ENCODE measurements around the gene PPL. TPM values are rescaled to one million over a fixed set of nuclear protein-coding genes. Genes with fewer than 3 reads are reported as not detected.

The PPL gene
- total RNA-seq, 4 donors from 2014 or later: 12.8 to 23.1 (median 18.3) TPM

DNA sequence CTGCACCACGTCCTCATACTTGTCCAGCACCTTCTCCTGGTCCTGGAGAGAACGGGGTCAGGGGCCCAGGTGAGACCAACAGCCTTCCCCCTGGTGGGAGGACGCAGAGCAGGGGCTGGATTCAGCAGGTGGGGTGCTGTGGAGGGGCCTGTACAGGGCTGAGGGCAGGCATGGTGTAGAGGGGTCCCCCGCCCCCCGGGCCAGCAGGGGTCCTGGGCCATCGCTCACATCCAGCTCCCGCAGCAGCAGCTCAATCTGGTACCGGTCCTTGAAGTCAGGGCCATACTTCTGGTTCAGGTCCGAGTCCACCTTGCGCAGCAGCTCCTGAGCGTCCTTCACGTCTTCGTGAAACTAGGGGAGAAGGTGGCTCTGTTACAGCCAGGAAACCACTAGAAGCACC lies 41.6 kb downstream of the PPL start:
- H3K4me1 ChIP-seq: no peaks in the 10 kb centered on the region
- no peaks in the 10 kb centered on the region for H3K36me3 ChIP-seq
- no peak overlapping the region for H3K27ac ChIP-seq
- ATAC-seq (no peak), DNase-seq (no peak)
- in situ Hi-C loops (cut with MboI; ENCODE audit: low sequenced_read_pairs in 4 of 4): no loop called here
- H3K4me3 ChIP-seq: no peak overlapping the region
- TF ChIP-seq, protein P1, sequence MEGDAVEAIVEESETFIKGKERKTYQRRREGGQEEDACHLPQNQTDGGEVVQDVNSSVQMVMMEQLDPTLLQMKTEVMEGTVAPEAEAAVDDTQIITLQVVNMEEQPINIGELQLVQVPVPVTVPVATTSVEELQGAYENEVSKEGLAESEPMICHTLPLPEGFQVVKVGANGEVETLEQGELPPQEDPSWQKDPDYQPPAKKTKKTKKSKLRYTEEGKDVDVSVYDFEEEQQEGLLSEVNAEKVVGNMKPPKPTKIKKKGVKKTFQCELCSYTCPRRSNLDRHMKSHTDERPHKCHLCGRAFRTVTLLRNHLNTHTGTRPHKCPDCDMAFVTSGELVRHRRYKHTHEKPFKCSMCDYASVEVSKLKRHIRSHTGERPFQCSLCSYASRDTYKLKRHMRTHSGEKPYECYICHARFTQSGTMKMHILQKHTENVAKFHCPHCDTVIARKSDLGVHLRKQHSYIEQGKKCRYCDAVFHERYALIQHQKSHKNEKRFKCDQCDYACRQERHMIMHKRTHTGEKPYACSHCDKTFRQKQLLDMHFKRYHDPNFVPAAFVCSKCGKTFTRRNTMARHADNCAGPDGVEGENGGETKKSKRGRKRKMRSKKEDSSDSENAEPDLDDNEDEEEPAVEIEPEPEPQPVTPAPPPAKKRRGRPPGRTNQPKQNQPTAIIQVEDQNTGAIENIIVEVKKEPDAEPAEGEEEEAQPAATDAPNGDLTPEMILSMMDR (IDR thresholded peaks at IDR 0.05 in 4 of 5, conservative IDR thresholded peaks at IDR 0.05 in 1 of 5): no peak
- no peak for TF ChIP-seq POLR2A (IDR thresholded peaks at IDR 0.05)
- H3K27me3 ChIP-seq: no peaks in the 10 kb centered on the region
- H3K9me3 ChIP-seq: no peaks in the 10 kb centered on the region
- intact Hi-C loops (cut with DNase I; ENCODE audit: low total_unique reads): no loop called here

DNA sequence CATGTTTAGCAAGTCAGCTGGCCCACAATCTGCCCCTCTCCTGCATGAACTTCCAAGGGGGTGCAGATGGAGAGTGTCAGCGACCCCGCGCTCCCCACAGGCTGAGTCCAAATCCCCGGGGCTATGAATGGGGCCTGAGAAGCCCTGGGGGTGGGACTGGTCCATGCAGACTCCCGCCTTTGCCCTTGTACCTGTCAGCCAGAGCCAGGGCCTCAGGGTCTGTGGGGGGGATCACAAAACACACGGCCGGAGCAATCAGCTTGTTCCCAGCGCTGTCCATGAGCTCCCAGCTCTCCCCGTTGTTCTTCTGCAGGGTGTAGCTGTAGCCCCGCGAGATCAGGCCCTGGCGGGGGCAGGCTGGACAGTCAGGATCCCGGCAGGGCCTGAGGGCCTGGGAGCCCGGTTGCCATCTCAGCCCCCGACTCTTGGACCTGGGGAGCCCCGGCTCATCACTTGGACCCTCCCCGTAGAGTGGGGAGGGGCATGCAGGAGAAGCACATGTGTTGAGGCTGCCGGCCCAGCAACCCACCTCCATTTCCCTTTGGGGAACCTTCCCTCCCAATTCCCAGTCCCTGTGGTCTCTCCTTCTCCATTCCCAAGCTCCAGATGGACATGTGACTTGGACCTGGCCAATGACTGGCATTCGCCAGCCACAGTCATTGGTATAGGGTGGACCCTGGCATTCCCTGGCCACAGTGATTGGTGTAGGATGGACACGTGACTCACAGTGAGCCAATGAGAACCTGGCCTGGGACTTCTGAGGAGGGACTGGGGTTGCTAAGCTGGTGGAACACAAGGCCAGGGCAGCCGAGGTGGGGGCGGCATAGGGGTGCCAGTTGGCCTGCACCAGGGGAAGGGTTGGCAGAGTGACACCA lies 42.4 kb downstream of the PPL start:
- H3K4me1 ChIP-seq: no peaks in the 10 kb centered on the region
- H3K36me3 ChIP-seq: no peaks in the 10 kb centered on the region
- no peak overlapping the region for H3K27ac ChIP-seq
- ATAC-seq (no peak), DNase-seq (no peak)
- no peak overlapping the region for H3K4me3 ChIP-seq
- intact Hi-C loops (cut with DNase I; ENCODE audit: low total_unique reads): no loop called here
- no peaks in the 10 kb centered on the region for H3K27me3 ChIP-seq
- TF ChIP-seq, protein P1 (IDR thresholded peaks at IDR 0.05 in 4 of 5, conservative IDR thresholded peaks at IDR 0.05 in 1 of 5): no peak
- no peak for TF ChIP-seq POLR2A (IDR thresholded peaks at IDR 0.05)
- H3K9me3 ChIP-seq: no peaks in the 10 kb centered on the region
- in situ Hi-C loops (cut with MboI; ENCODE audit: low sequenced_read_pairs in 4 of 4): no loop called here

DNA sequence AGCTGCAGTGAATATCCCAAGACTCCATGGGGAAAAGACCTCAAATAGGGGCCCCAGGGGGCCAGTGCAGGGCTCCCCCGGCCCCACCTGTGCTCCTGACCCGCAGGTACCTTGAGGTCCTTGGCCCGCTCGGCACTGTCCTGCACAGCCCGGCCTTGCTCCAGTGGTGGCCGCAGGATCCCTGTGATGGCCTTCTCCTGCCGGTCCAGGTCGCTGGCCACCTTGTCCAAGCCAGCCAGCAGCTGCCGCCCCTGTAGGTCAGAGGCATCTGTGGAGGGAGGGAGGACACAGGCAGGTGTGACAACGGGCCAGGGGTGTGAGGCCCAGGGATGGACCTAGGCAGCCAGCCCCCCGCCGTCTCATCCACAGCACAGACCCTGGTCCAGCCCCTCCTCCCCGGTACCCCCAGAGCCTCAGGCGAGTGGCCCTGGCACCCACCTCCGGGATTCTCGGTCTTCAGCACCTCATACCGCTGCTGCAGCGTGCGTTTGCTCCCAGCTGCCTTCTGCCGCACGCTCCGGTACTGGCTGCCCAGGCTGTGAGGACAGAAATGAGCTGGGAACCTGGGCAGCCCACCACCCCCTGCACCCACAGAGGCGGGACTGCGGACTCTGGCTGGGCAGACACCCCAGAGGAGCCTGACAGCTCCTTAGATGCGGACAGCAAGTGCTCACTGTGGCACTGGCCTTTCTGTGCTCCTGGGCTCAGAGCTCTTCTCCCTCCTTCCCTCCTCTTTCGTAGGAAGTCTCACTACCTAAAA lies 43.7 kb downstream of the PPL start:
- intact Hi-C loops (cut with DNase I; ENCODE audit: low total_unique reads) (no loop called here), in situ Hi-C loops (cut with MboI; ENCODE audit: low sequenced_read_pairs in 4 of 4) (no loop called here)
- H3K4me1 ChIP-seq: no peaks in the 10 kb centered on the region
- ATAC-seq (no peak), DNase-seq (no peak)
- no peak overlapping the region for H3K4me3 ChIP-seq
- TF ChIP-seq, protein P1 (IDR thresholded peaks at IDR 0.05 in 4 of 5, conservative IDR thresholded peaks at IDR 0.05 in 1 of 5): no peak
- TF ChIP-seq POLR2A (IDR thresholded peaks at IDR 0.05): no peak
- H3K36me3 ChIP-seq: peaks cover 0 to 5% of the 10 kb centered on the region in 2 donors
- H3K27ac ChIP-seq: no peak overlapping the region
- H3K9me3 ChIP-seq: no peaks in the 10 kb centered on the region
- H3K27me3 ChIP-seq: no peaks in the 10 kb centered on the region

DNA sequence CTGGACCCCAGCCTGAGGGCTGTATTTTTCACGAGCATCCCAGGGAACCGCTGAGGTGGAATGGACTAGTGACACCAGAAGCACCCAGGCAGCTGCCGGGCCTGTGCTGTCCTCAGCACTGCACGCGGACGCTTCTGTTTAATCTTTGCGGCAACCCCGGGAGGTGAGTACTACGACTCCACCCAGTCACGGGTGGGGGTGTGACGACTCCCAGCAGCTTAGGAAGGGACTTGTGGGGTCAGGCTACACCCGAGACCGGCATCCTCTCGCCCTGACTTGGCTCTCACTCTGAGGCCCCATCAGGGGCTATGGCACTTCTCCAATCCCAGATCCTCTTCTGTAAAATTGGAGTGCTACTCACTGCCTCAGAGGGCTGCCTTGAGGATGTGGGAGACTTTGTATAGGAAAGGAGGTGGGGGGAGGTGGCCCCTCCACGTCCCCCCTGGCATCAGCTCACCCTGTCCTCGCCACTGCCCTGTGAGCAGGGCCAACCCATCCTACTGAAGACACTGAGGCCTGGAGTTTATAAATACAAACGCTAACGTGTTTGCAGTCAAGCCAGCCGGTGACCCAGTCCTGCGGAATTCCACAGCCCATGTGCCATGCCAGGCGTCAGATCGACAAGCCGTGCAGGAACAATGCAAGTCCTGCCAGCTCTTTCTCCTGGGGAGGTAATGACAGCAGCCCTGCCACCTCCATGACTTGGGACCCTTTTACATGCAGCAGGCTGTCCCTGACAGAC lies 44.4 kb downstream of the PPL start:
- H3K4me1 ChIP-seq: no peaks in the 10 kb centered on the region
- no peaks in the 10 kb centered on the region for H3K27me3 ChIP-seq
- no peak overlapping the region for H3K27ac ChIP-seq
- no peaks in the 10 kb centered on the region for H3K9me3 ChIP-seq
- peaks cover 0 to 12% of the 10 kb centered on the region in 2 donors for H3K36me3 ChIP-seq
- TF ChIP-seq, protein P1 (IDR thresholded peaks at IDR 0.05 in 4 of 5, conservative IDR thresholded peaks at IDR 0.05 in 1 of 5): no peak
- TF ChIP-seq POLR2A (IDR thresholded peaks at IDR 0.05): no peak
- intact Hi-C loops (cut with DNase I; ENCODE audit: low total_unique reads) (no loop called here), in situ Hi-C loops (cut with MboI; ENCODE audit: low sequenced_read_pairs in 4 of 4) (no loop called here)
- H3K4me3 ChIP-seq: no peak overlapping the region
- DNase-seq (no peak), ATAC-seq (peak in 1 of 2 donors; percentile 47)

Measured in gastrocnemius medialis (tissue), 4 donors.